Smooth muscle cell (in vitro differentiated cells): ENCODE data around the gene NKX2-2. TPM values are rescaled to one million over a fixed set of nuclear protein-coding genes. Genes with fewer than 3 reads are reported as not detected.

Source experiments
- DNase-seq: peaks from one replicate; lab custom pipeline; 2025; ENCODE audit not compliant: unreplicated experiment; lab: John Stamatoyannopoulos, UW
- H2AFZ ChIP-seq: fragments of 200-600 bp; sonication (generic); 2 replicates; pipeline ENCODE4 v1.6.0; 2016; ENCODE audit warnings: antibody characterized with exemption, low read depth, mild to moderate bottlenecking
- H3F3A ChIP-seq: fragments of 200-600 bp; sonication (generic); 2 replicates; pipeline ENCODE4 v1.6.0; 2017; ENCODE audit warnings: antibody characterized with exemption, low read depth
- H3K27ac ChIP-seq: fragments of 200-600 bp; sonication (generic); 2 replicates; pipeline ENCODE4 v1.5.1; 2016; ENCODE audit warnings: low read depth, mild to moderate bottlenecking
- H3K27me3 ChIP-seq: fragments of 200-600 bp; sonication (generic); 2 replicates; pipeline ENCODE4 v1.6.1; 2016; ENCODE audit warnings: low read depth, mild to moderate bottlenecking
- H3K36me3 ChIP-seq: fragments of 200-600 bp; sonication (generic); 2 replicates; pipeline ENCODE4 v1.5.1; 2016; ENCODE audit warnings: low read depth
- H3K4me1 ChIP-seq: fragments of 200-600 bp; sonication (generic); 2 replicates; pipeline ENCODE4 v1.5.1; 2016; ENCODE audit warnings: low read depth
- H3K4me2 ChIP-seq: fragments of 200-600 bp; sonication (generic); 2 replicates; pipeline ENCODE4 v1.6.0; 2016; ENCODE audit warnings: mild to moderate bottlenecking
- H3K4me3 ChIP-seq: fragments of 200-600 bp; sonication (generic); 2 replicates; pipeline ENCODE4 v1.5.1; 2016; ENCODE audit warnings: mild to moderate bottlenecking
- H3K79me2 ChIP-seq: fragments of 200-600 bp; sonication (generic); 2 replicates; pipeline ENCODE4 v1.6.0; 2016; ENCODE audit warnings: low read depth, mild to moderate bottlenecking
- H3K9ac ChIP-seq: fragments of 200-600 bp; sonication (generic); 2 replicates; pipeline ENCODE4 v1.6.0; 2016; ENCODE audit warnings: low read depth
- H3K9me3 ChIP-seq: fragments of 200-600 bp; sonication (generic); replicated peaks from 2 replicates; pipeline ENCODE4 v1.5.1; 2016; ENCODE audit warnings: low read depth
- H4K20me1 ChIP-seq: fragments of 200-600 bp; sonication (generic); 2 replicates; pipeline ENCODE4 v1.6.0; 2016; ENCODE audit warnings: low read depth
- CTCF ChIP-seq: fragments of 200-600 bp; sonication (generic); IDR thresholded peaks from 2 replicates; pipeline ENCODE4 v1.5.1; 2017; ENCODE audit warnings: borderline replicate concordance, mild to moderate bottlenecking, antibody characterized with exemption; ENCODE audit not compliant: insufficient read depth, poor library complexity, severe bottlenecking
- WGBS: methylation state at CpG from one replicate; pipeline ENCODE4 v1.1.7; 2016; ENCODE audit warnings: low lambda C conversion rate; 5-methylcytosine and 5-hydroxymethylcytosine counted together
- polyA plus RNA-seq: library from polyadenylated mRNA; unstranded; fragments of >200 nt; fragmentation: Nextera tagmentation; extraction: Ambion mirVana; gene quantifications from 2 replicates; pipeline ENCODE4 v1.2.1, GENCODE V29; 2016
- total RNA-seq: library from RNA; depleted of rRNA; stranded (reverse); fragments of >200 nt; gene quantifications from 2 replicates; pipeline ENCODE4 v1.2.3, GENCODE V29; 2014

NKX2-2 gene
- total and polyA plus RNA-seq, 2 experiments from 2014 or later: not detected

GRCh38 chr20:21554985-21555384, 41.1 kb upstream of the NKX2-2 start:
- H3K9me3 ChIP-seq: no peaks in the 10 kb centered on the region
- H4K20me1 ChIP-seq: no peaks in the 10 kb centered on the region
- TF ChIP-seq CTCF: no peak
- H2AFZ ChIP-seq: no peak overlapping the region
- no peaks in the 10 kb centered on the region for H3K4me1 ChIP-seq
- H3K79me2 ChIP-seq: no peaks in the 10 kb centered on the region
- 77% methylated on average over 7 of the region's 7 CpGs for WGBS
- H3K9ac ChIP-seq: no peak overlapping the region
- H3F3A ChIP-seq: no peaks in the 10 kb centered on the region
- H3K36me3 ChIP-seq: no peaks in the 10 kb centered on the region
- H3K27me3 ChIP-seq: peaks cover 4% of the 10 kb centered on the region
- H3K4me2 ChIP-seq: no peak overlapping the region
- H3K27ac ChIP-seq: no peak overlapping the region
- no peak for DNase-seq
- H3K4me3 ChIP-seq: no peak overlapping the region

- Histone ChIP-seq H3K9ac (no peak overlapping the region), H3K27me3 (peaks cover 4% of the 10 kb centered on the region), H3K4me3 (no peak overlapping the region), H3K9me3 (no peaks in the 10 kb centered on the region), H3K27ac (no peak overlapping the region), H2AFZ (no peak overlapping the region), H3K79me2 (no peaks in the 10 kb centered on the region), H3K4me2 (no peak overlapping the region), H3K4me1 (no peaks in the 10 kb centered on the region), H3F3A (no peaks in the 10 kb centered on the region), H4K20me1 (no peaks in the 10 kb centered on the region), H3K36me3 (no peaks in the 10 kb centered on the region)
- TF ChIP-seq CTCF: no peak
- DNase-seq: no peak
- 75% methylated on average over 10 of the region's 10 CpGs for WGBS
Observed at GRCh38 chr20:21554376-21554890, 40.6 kb upstream of the NKX2-2 start.

GRCh38 chr20:21550587-21550986, 36.7 kb upstream of the NKX2-2 start:
- H3K79me2 ChIP-seq: no peaks in the 10 kb centered on the region
- H3K27me3 ChIP-seq: no peaks in the 10 kb centered on the region
- H3K27ac ChIP-seq: no peak overlapping the region
- no peak for TF ChIP-seq CTCF
- no peak overlapping the region for H3K4me2 ChIP-seq
- no peaks in the 10 kb centered on the region for H3K4me1 ChIP-seq
- no peaks in the 10 kb centered on the region for H3F3A ChIP-seq
- DNase-seq: no peak
- H3K9me3 ChIP-seq: no peaks in the 10 kb centered on the region
- H3K9ac ChIP-seq: no peak overlapping the region
- no peak overlapping the region for H2AFZ ChIP-seq
- no peaks in the 10 kb centered on the region for H3K36me3 ChIP-seq
- H3K4me3 ChIP-seq: no peak overlapping the region
- 77% methylated on average over 5 of the region's 5 CpGs for WGBS
- no peaks in the 10 kb centered on the region for H4K20me1 ChIP-seq

- Histone ChIP-seq H3K36me3 (no peaks in the 10 kb centered on the region), H4K20me1 (no peaks in the 10 kb centered on the region), H3K9me3 (no peaks in the 10 kb centered on the region), H3K4me2 (no peak overlapping the region), H3K27ac (no peak overlapping the region), H2AFZ (no peak overlapping the region), H3K27me3 (no peaks in the 10 kb centered on the region), H3K79me2 (no peaks in the 10 kb centered on the region), H3K4me1 (no peaks in the 10 kb centered on the region), H3K4me3 (no peak overlapping the region), H3K9ac (no peak overlapping the region), H3F3A (no peaks in the 10 kb centered on the region)
- no peak for TF ChIP-seq CTCF
- no peak for DNase-seq
- 86% methylated on average over 8 of the region's 8 CpGs for WGBS
Observed at GRCh38 chr20:21548390-21549035, 34.6 kb upstream of the NKX2-2 start.
